ENCODE data around the gene LGALSL. TPM values are rescaled to one million over a fixed set of nuclear protein-coding genes. Genes with fewer than 3 reads are reported as not detected.
A peak's percentile ranks its signal among the peaks of the same experiment; 100 is the strongest.

Gene LGALSL
- total RNA-seq, 2 donors from 2014 or later = 1.3 to 8.6 TPM

GRCh38 chr2:64462940-64463700 is 9.2 kb downstream of the LGALSL start:
- TF ChIP-seq, protein P1, sequence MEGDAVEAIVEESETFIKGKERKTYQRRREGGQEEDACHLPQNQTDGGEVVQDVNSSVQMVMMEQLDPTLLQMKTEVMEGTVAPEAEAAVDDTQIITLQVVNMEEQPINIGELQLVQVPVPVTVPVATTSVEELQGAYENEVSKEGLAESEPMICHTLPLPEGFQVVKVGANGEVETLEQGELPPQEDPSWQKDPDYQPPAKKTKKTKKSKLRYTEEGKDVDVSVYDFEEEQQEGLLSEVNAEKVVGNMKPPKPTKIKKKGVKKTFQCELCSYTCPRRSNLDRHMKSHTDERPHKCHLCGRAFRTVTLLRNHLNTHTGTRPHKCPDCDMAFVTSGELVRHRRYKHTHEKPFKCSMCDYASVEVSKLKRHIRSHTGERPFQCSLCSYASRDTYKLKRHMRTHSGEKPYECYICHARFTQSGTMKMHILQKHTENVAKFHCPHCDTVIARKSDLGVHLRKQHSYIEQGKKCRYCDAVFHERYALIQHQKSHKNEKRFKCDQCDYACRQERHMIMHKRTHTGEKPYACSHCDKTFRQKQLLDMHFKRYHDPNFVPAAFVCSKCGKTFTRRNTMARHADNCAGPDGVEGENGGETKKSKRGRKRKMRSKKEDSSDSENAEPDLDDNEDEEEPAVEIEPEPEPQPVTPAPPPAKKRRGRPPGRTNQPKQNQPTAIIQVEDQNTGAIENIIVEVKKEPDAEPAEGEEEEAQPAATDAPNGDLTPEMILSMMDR (IDR thresholded peaks at IDR 0.05) = no peak
- TF ChIP-seq POLR2A (IDR thresholded peaks at IDR 0.05) = no peak
- H3K4me3 ChIP-seq = no peak overlapping the region
- intact Hi-C loops (cut with DNase I) = no loop called here
- no peaks in the 10 kb centered on the region for H3K4me1 ChIP-seq
- ATAC-seq = no peak
- no peaks in the 10 kb centered on the region for H3K36me3 ChIP-seq (replicated peaks in 1 of 2; ENCODE audit: insufficient read depth in 1 of 2, low read depth in 2 of 2)
- H3K9me3 ChIP-seq = no peaks in the 10 kb centered on the region
- no peak for DNase-seq
- 73 to 84% methylated on average over 5 of the region's 5 CpGs for WGBS, 2 donors
- H3K27ac ChIP-seq = no peak overlapping the region
- no peaks in the 10 kb centered on the region for H3K27me3 ChIP-seq

GRCh38 chr2:64463781-64464180 is 9.8 kb downstream of the LGALSL start:
- no peak overlapping the region for H3K4me3 ChIP-seq
- TF ChIP-seq, protein P1 (IDR thresholded peaks at IDR 0.05) = no peak
- no peak for TF ChIP-seq POLR2A (IDR thresholded peaks at IDR 0.05)
- H3K9me3 ChIP-seq = no peaks in the 10 kb centered on the region
- no peak overlapping the region for H3K27ac ChIP-seq
- intact Hi-C loops (cut with DNase I) = no loop called here
- no peaks in the 10 kb centered on the region for H3K36me3 ChIP-seq (replicated peaks in 1 of 2; ENCODE audit: insufficient read depth in 1 of 2, low read depth in 2 of 2)
- H3K27me3 ChIP-seq = no peaks in the 10 kb centered on the region
- 100% methylated on average over 1 of the region's 1 CpG for WGBS, 2 donors
- H3K4me1 ChIP-seq = no peaks in the 10 kb centered on the region
- ATAC-seq = no peak
- no peak for DNase-seq

- no peak for ATAC-seq
- 63 to 68% methylated on average over 6 of the region's 6 CpGs for WGBS, 2 donors
- intact Hi-C loops (cut with DNase I) = no loop called here
- Histone ChIP-seq H3K4me1 (no peaks in the 10 kb centered on the region), H3K27ac (no peak overlapping the region), H3K4me3 (no peak overlapping the region), H3K27me3 (no peaks in the 10 kb centered on the region), H3K36me3 (replicated peaks in 1 of 2; ENCODE audit: insufficient read depth in 1 of 2, low read depth in 2 of 2) (no peaks in the 10 kb centered on the region), H3K9me3 (no peaks in the 10 kb centered on the region)
- no peak for DNase-seq
- TF ChIP-seq, protein P1 (IDR thresholded peaks at IDR 0.05) = no peak
- no peak for TF ChIP-seq POLR2A (IDR thresholded peaks at IDR 0.05)
Observed at GRCh38 chr2:64466478-64467085, 12.6 kb downstream of the LGALSL start.

- ATAC-seq (no peak), DNase-seq (peak in 1 of 4 donors; percentile 47)
- Histone ChIP-seq H3K4me1 (no peaks in the 10 kb centered on the region), H3K36me3 (replicated peaks in 1 of 2; ENCODE audit: insufficient read depth in 1 of 2, low read depth in 2 of 2) (no peaks in the 10 kb centered on the region), H3K4me3 (no peak overlapping the region), H3K27ac (no peak overlapping the region), H3K27me3 (no peaks in the 10 kb centered on the region), H3K9me3 (no peaks in the 10 kb centered on the region)
- TF ChIP-seq POLR2A (IDR thresholded peaks at IDR 0.05) = no peak
- TF ChIP-seq, protein P1 (IDR thresholded peaks at IDR 0.05) = no peak
- WGBS, 2 donors = 78 to 87% methylated on average over 8 of the region's 8 CpGs
- intact Hi-C loops (cut with DNase I) = no loop called here
Observed at GRCh38 chr2:64467096-64467843, 13.3 kb downstream of the LGALSL start.
